ENCODE data around the gene BDKRB2.
"Not testable (repeated sequence)": the region's sequence is repeated elsewhere in the genome, so short reads cannot be mapped to it uniquely, and the experiment has no call there.

BDKRB2 gene

DNA sequence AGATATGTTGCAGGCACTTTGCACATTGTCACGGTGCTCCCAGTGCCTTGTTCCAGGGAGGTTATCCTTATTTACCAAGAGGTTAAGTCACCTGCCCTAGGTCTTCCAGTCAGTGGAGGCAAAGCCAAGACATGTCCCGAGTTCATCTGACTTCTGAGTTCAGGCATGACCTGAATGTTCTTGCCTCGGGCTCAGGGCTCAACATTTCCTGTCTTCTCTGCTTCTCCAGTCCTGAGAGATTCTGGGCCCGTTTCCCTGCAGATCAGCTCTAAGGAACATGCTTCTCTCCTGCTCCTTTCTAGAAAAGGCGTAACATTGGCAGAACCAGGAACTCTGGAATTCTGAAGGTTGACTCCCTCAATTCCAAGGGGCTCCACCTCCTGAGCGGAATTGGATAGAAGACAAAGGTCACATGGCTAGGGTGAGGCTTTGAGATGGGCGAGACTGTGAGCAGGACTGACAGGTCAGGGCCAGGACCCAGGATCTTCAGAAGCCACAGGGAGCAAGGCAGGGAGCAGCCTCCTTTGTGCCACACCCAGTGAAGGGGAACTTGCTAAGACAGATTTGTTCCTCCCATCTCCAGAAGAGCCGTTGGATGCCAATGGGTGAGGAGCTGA, 19.9 kb downstream of the BDKRB2 start:
- DNase-seq (ENCODE audit: low read depth, low spot score) = no peak

GRCh38 chr14:96225213-96225612, 20.6 kb downstream of the BDKRB2 start:
- no peak for DNase-seq (ENCODE audit: low read depth, low spot score)

- DNase-seq (ENCODE audit: low read depth, low spot score) = peak; percentile 93
Measured at GRCh38 chr14:96225745-96226151, 21.1 kb downstream of the BDKRB2 start.

DNA sequence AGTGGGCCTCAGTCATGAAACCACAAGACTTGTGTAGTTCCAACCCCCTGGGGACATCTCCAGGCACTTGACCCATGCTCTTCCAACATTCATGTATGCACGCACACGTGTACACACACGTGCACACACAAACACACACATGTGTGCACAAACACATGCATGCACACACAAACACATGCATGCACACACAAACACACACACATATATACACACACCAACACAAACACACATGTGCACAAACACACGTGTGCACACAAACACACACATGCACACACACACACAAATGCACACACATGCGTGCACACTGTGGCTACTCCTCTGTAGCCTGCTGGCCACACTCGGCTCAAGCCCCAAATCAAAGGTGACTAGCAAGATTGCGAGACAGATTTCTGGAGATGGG, 22.8 kb downstream of the BDKRB2 start:
- no peak for DNase-seq (ENCODE audit: low read depth, low spot score)

GRCh38 chr14:96229315-96229714, 24.7 kb downstream of the BDKRB2 start:
- no peak for DNase-seq (ENCODE audit: low read depth, low spot score)

- DNase-seq (ENCODE audit: low read depth, low spot score) = no peak
Measured at GRCh38 chr14:96231056-96231455, 26.4 kb downstream of the BDKRB2 start.

GRCh38 chr14:96231526-96232130, 27.0 kb downstream of the BDKRB2 start:
- no peak for DNase-seq (ENCODE audit: low read depth, low spot score)

DNA sequence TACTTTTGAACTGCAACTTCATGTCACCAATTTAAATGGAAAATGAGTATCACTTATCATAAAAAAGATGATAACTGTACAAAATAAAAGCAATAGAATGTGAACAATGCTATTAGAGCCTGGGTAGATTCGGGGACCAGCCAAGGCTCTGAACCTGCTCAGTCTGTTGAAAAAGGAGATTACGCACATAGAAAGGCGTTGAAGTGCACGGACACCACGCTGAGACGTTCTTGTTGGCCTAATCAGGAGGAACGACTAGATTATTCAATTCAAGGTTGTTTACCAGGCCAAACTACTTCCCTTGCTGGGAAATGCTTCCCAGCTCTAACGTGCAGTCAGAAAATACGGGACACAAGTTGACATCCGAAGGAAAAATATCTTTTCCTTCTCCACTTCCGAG, 27.9 kb downstream of the BDKRB2 start:
- DNase-seq (ENCODE audit: low read depth, low spot score) = no peak

GRCh38 chr14:96233661-96234060, 29.0 kb downstream of the BDKRB2 start:
- DNase-seq (ENCODE audit: low read depth, low spot score) = no peak

GRCh38 chr14:96235426-96235825, 30.8 kb downstream of the BDKRB2 start:
- DNase-seq (ENCODE audit: low read depth, low spot score) = no peak

- DNase-seq (ENCODE audit: low read depth, low spot score) = no peak
Measured at GRCh38 chr14:96237641-96238040, 33.0 kb downstream of the BDKRB2 start.

DNA sequence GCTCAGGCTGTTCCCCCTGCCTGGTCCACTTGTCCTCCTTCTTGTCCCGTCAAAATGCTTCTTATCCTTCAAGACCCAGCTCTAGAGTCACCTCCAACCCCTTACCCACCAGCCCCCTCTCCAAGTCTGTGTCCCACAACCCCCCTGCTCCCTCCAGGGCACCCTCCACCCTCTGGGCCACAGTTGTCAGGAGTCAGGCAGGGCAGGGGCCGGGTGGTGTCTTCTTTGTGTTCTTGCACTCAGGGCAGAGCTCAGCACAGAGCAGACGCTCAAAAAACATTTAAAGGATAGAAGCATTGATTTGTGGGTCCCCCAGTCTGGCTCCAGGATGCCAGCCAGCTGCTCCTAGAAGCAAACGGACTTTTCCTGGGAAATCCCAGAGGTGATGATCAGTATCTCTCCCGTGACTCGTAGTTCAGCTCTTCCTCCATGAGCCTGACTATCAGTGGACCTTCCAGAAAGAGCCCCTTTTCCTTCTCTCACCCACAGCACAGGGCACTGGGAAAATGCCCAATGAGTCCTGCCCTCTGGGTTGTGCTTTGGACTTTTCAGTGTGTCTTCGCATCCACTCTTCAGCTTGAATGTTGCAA, 34.1 kb downstream of the BDKRB2 start:
- DNase-seq (ENCODE audit: low read depth, low spot score) = no peak

- DNase-seq (ENCODE audit: low read depth, low spot score) = no peak
Measured at GRCh38 chr14:96239711-96240141, 35.1 kb downstream of the BDKRB2 start.

GRCh38 chr14:96240641-96241040, 36.0 kb downstream of the BDKRB2 start:
- no peak for DNase-seq (ENCODE audit: low read depth, low spot score)

- no peak for DNase-seq (ENCODE audit: low read depth, low spot score)
Measured at GRCh38 chr14:96242126-96242525, 37.5 kb downstream of the BDKRB2 start.

DNA sequence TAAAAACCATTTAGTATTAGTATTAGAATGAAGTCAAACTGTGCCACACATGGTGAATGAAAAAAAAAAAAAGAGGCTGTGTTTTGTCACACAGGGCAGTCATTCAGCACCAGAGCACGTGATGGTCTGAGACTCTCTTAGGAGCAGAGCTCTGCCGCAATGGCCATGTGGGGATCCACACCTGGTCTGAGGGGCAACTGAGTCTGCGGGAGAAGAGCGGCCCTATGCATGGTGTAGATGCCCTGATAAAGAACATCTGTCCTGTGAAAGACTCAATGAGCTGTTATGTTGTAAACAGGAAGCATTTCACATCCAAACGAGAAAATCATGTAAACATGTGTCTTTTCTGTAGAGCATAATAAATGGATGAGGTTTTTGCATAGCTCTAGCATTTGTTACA, 39.1 kb downstream of the BDKRB2 start:
- DNase-seq (ENCODE audit: low read depth, low spot score) = no peak

GRCh38 chr14:96245074-96245473, 40.4 kb downstream of the BDKRB2 start:
- not testable (repeated sequence) for DNase-seq (ENCODE audit: low read depth, low spot score)

- DNase-seq (ENCODE audit: low read depth, low spot score) = no peak
Measured at GRCh38 chr14:96245710-96246538, 41.3 kb downstream of the BDKRB2 start.

DNA sequence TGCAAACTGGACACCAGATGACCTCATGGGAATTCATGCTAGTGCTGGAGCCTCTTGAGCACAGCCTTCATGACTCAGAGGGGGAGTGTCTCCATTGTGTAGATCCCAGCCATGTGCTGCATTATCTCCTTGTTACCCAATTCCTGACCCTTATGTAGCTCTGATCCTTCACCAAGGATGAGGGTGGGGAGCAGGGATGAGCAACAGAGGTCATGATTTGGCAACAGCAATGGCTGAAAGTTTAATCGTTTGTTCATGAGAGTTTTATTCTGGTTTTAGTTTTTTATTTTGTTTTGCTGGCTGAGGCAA, 41.9 kb downstream of the BDKRB2 start:
- peak; percentile 61 for DNase-seq (ENCODE audit: low read depth, low spot score)

DNA sequence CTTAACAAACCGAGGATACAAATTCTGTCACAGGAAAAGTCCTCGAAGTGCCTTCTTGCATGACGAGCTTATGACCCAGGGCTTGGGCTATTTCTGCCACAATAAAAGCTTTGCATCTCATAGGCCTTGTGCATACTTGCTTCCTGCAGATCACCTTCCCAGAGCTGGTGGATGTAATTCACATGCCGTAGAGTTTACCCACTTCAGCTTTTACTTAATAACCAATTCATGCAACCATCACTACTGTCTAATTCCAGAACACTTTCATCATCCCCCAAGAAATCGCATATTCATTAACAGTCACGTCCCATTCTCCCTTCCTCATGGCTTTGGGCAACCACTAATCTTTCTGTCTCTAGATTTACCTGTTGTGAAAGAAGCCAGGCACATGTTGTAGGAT, 42.4 kb downstream of the BDKRB2 start:
- DNase-seq (ENCODE audit: low read depth, low spot score) = no peak

DNA sequence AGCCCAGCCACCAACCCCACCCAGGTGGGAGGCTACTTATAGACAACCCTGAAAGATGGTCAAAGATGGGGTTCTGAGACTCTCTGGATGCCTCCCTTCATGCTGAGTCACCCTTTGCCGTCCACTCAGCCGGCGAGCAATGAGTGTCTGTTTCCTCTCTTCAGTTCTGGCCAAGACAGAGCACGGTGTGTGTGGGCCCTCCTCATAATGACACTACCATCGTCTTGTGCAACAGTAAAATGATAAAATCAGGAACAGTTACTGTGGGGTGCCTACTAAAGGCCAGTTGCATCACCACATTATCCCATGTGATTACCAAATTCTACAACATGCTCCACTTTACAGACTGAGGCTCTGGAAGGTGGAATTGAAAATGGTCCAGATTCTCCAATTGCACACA, 44.4 kb downstream of the BDKRB2 start:
- DNase-seq (ENCODE audit: low read depth, low spot score) = no peak

GRCh38 chr14:96250485-96250884, 45.8 kb downstream of the BDKRB2 start:
- DNase-seq (ENCODE audit: low read depth, low spot score) = no peak

All from ELF-1 (cell line).